Mucosa of gallbladder (tissue), 1 donor: Measurements from ENCODE around the gene CORO1C. TPM values are rescaled to one million over a fixed set of nuclear protein-coding genes. Genes with fewer than 3 reads are reported as not detected.
"Not testable (repeated sequence)": the region's sequence is repeated elsewhere in the genome, so short reads cannot be mapped to it uniquely, and the experiment has no call there.

Source experiments
- DNase-seq: peaks from one replicate; pipeline ENCODE4 v3.0.0-alpha.2; 2020; ENCODE audit warnings: low spot score
- total RNA-seq: library from RNA; stranded (reverse); gene quantifications from one replicate; pipeline ENCODE4 v1.2.1, GENCODE V29; 2021
- donor health status: DM: no; HTN: no; CAD: no.

Gene CORO1C
- total RNA-seq, 1 donor from 2014 or later: 194 TPM

DNA sequence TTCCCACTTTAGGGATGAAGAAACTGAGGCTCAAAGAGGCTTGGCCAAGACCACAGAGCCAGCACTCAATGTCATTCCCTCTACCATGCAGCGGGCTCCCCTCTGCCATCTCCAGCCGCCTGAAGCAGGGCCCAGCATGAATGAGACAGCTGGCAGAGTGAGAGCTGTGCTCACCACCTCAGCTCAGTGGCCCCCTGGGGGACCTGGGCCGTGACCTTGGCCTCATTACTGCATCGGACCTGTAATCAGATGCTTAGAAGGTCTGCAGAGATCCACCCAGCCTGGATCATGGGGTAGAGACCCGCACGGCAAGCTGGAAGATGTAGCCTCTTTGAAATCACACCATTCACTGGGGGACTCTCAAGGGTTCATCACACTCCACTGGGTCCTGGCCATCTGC, 22.7 kb upstream of the CORO1C start:
- no peak for DNase-seq

GRCh38 chr12:108752387-108752786, 21.1 kb upstream of the CORO1C start:
- no peak for DNase-seq

DNA sequence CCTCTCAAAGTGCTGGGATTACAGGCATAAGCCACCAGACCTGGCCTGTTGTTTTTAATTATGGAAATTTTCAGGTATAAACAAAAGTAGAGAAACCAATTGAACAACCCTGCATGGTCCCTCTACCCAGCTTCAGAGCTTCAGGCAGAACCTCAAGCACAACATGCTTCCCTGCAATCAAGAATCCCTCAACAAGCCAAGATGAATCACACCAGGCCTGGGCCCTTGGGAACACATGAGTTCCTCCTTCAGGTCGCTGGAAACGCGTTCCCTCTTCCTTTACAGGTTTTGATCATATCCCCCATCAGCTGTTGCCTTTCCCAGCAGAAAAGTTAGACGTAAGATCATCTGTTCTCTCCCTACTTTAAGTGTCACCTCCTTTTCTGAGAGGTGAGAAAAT, 20.5 kb upstream of the CORO1C start:
- no peak for DNase-seq

GRCh38 chr12:108751003-108751402, 19.7 kb upstream of the CORO1C start:
- not testable (repeated sequence) for DNase-seq

GRCh38 chr12:108750526-108750925, 19.2 kb upstream of the CORO1C start:
- DNase-seq: no peak

- DNase-seq: no peak
Observed at GRCh38 chr12:108747563-108747962, 16.2 kb upstream of the CORO1C start.

DNA sequence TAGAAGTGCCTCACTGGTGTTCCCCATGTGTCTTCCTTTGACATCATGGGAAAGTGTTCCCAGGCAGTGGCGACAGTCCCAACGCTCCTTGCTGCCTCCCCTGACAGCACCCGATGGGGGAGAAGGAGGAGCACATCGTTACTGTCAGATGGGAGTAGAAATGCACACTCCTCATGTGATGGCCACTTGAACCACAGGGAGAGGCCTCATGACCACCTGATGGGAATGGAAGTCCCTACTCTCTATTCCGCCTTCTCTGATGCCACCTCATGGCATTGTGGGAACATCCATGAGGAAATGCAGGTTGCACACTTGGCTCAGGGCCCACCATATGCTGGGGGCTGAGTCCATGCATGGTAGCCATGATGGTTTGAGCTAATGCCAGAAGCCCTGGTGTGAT, 14.3 kb upstream of the CORO1C start:
- DNase-seq: no peak

- no peak for DNase-seq
Observed at GRCh38 chr12:108744021-108744897, 12.9 kb upstream of the CORO1C start.

- no peak for DNase-seq
Observed at GRCh38 chr12:108738170-108738569, 6.9 kb upstream of the CORO1C start.

- no peak for DNase-seq
Observed at GRCh38 chr12:108735855-108736254, 4.5 kb upstream of the CORO1C start.

- peak; percentile 90 for DNase-seq
Observed at GRCh38 chr12:108734200-108734906, 3.0 kb upstream of the CORO1C start.

DNA sequence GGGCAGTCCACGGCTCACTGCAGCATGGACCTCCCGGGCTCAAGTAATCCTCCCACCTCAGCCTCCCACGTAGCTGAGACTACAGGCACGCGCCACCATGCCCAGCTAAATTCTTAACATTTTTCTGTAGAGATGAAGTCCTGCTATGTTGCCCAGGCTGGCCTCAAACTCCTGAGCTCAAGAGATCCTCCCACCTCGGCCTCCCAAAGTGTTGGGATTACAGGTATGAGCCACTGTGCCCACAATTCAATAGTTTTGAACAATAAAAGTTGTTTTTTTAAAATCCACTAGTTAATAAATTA, 1.9 kb upstream of the CORO1C start:
- DNase-seq: not testable (repeated sequence)

DNA sequence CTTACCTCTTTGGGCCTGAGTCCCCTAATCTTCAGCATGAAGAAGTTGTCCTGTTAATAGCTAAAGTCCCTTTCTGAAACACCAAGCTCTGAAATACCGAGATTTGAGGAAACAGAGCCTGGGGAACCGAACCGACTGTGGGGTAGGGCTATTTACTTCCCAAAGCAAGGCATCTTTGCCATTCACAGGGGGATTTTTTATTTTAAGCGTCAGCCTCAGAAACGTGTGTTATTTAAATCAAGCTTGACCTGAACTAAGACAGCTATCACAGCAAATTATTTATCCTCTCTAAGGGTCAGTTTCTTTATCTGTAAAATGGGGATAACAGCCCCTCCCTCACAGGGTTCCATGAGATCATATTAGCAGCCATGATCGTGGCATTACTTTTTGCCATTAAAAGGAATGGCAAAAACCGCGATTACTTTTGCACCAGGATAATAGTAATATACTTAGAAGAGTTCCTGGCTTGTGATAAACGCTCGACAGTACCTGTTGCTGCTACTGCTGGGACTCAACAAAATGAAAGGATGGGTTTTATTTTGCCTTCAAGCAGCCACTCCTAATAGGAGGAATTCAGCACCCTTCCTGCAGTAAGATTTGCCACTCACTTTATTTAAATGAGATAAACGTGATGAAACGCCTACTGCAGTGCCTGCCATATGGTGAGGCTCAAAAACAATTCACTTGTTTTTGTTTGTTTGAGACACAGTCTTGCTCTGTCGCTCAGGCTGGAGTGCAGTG, 1.3 kb upstream of the CORO1C start:
- no peak for DNase-seq

DNA sequence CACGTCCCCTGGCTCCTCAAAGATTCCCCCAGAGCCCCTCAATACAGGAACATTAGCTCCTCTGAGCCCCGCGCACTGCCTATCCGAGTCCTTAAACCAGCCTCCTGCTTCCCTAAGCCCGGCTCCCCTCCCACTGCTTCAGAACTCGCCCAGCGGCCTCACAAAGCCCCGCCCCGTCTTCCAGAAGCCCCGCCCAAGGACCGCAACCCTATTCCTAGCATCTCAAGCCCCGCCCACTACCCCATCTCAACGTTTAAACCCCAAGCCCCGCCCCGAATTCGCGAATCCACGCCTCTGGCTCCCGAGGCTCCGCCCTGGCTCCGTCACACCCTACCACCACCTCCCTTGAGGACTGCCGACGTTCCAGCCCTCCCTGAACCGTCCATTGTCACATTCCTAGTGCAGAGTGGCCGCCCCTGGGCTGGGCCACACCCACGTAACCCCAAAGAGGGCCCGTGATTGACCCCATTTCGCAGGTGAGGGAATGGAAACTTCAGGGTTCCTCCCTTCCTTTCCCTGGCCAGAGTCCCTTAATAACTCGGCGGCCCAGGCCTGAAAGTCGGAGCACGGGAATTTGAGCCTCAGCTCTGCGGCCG, 646 bp upstream of the CORO1C start:
- DNase-seq: peak; percentile 100

DNA sequence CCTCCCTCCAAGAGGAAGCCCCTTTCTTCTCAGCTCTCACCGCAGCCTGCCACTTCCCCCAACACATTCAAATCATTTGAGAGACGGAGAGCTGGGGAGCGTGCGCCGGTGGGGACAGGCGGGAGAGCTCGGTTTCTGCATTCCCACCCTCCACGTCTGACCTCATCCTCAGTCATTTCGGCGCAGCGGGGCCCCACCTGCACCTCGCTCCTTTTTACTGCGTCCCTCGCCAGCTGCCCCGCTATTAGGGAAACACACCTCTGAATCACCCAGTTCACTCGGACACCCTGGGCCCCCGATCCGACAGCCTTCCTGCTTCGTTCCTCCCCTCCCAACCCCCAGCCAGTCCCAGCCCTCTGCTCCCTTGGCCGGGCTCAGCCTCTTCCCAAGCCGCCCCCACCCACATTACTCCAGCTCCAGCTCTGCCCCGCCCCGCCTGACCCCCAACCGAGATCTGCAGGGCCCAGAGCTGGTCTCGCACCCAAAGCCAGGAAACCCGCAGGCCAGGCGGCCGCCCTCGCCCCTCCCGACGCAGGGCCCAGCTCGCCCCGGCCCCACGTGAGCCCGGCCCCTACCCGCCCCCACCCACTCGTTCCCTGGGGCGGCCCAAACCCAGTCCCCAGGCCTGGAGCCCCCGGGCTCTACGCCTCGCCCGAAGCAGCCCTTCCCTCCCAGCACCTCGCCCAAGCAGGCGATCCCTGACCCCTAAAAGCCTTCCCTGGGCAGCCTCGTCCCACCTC, 783 bp downstream of the CORO1C start:
- peak; percentile 40 for DNase-seq

GRCh38 chr12:108729612-108730364, 1.5 kb downstream of the CORO1C start:
- no peak for DNase-seq

DNA sequence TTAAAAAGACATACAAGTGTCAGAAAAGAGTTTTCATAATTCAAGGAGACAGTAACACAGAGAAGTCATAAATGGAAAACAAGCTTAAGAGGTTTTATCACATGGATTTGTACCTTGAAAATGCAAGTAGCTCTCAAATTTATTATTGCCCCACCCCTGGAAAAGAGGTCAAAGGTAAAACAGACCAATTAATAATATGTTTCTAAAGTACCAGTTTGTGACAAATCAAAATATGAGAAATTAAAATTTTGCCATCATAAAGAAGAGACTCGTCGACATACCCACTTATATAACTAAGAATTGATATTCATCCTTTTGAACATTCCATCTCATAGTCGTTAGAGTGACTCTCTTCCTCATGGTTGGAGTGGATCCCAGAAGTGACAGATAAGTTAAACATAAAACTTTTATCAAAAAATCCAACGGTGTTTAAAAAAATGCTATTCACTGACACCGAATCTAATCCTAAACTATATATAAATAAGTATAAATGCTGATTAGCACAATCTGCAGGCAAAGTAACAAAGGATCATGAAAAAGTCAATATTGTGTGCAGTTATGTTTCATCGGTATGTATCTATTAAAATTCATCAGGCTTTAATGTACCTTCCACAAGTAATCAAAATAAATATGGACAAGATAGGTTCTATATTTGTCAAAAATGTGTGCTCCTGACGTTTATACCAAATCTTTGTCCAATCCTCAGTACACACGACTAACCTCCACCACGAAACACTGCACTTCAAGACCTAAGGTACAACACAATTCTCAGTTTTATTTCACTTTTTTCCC, 2.3 kb downstream of the CORO1C start:
- no peak for DNase-seq

DNA sequence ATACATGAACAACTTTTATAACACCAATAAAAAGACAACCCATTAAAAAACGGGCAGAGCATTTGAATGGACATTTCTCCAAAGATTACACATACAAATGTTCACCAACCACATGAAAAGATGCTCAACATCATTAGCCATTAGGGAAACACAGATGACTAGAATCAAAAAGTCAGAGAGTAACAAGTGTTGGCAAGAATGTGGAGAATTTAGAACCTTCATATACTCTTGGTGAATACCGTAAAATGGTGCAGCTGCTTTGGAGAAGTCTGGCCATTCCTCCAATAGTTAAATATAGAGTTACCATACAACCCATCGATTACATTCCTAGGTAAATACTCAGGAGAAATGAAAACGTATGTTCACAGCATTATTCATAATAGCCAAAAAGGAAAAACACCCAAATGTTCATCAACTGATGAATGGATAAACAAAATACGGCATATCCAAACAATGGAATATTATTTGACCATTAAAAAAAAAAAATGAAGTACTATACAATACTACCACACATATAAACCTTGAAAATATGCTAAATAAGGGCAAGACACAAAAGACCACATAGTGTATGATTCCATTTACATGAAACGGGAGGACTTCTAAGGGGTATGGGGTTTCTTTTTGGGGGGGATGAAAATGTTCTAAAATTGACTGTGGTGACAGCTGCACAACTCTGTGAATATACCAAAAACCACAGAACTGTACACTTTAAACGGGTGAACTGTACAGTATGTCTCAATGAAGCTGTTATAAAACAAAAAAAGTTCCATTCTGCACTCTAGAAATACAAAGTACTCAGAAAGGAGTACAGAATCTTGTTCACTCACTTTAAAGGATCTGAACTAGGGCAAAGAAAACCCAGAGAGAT, 3.2 kb downstream of the CORO1C start:
- DNase-seq: no peak

GRCh38 chr12:108727161-108727560, 4.2 kb downstream of the CORO1C start:
- no peak for DNase-seq
